HAP-1 (cell line): ENCODE results near the gene B3GLCT.
"Not testable (repeated sequence)": the region's sequence is repeated elsewhere in the genome, so short reads cannot be mapped to it uniquely, and the experiment has no call there.

Experiments used
- DNase-seq, 2 experiments: peaks; one replicate each; pipeline ENCODE4 v3.0.0-alpha.2; 2016 to 2020; ENCODE audit warnings: low spot score in 2 of 2
- H3K27me3 ChIP-seq: fragments of 250-450 bp; sonication (Bioruptor Pico); 2 replicates; pipeline ENCODE4 v1.5.1; 2020; ENCODE audit warnings: low read depth, mild to moderate bottlenecking, moderate library complexity
- H3K36me3 ChIP-seq: fragments of 250-450 bp; sonication (Bioruptor Pico); replicated peaks from 2 replicates; pipeline ENCODE4 v1.5.1; 2020; ENCODE audit warnings: mild to moderate bottlenecking
- H3K4me1 ChIP-seq: fragments of 250-450 bp; sonication (Bioruptor Pico); 2 replicates; pipeline ENCODE4 v1.5.1; 2020; ENCODE audit warnings: mild to moderate bottlenecking
- H3K4me3 ChIP-seq: fragments of 250-450 bp; sonication (Bioruptor Pico); 2 replicates; pipeline ENCODE4 v1.5.1; 2020; ENCODE audit warnings: mild to moderate bottlenecking, moderate library complexity
- H3K9me3 ChIP-seq: fragments of 250-450 bp; sonication (Bioruptor Pico); 2 replicates; pipeline ENCODE4 v1.5.1; 2020; ENCODE audit warnings: mild to moderate bottlenecking, moderate library complexity
- in situ Hi-C: fragments of 300-500 bp; cut with MboI; formaldehyde crosslinking; loops from 3 replicates; pipeline ENCODE4 v1.14.3; 2020; ENCODE audit warnings: low sequenced_read_pairs, inconsistent platforms, mixed read lengths

B3GLCT gene

GRCh38 chr13:31172535-31172934 lies 27.2 kb upstream of the B3GLCT start:
- DNase-seq, result peak in 1 of 2 experiments; percentile 17
- in situ Hi-C loops, result no loop called here
- H3K36me3 ChIP-seq, result no peaks in the 10 kb centered on the region

GRCh38 chr13:31174018-31174417 lies 25.8 kb upstream of the B3GLCT start:
- DNase-seq, result no peak
- no peak overlapping the region for H3K4me3 ChIP-seq
- no peaks in the 10 kb centered on the region for H3K9me3 ChIP-seq
- H3K4me1 ChIP-seq, result peaks cover 5% of the 10 kb centered on the region; the same call in 1 of the 2 replicates
- H3K27me3 ChIP-seq, result no peaks in the 10 kb centered on the region
- in situ Hi-C loops, result no loop called here
- H3K36me3 ChIP-seq, result no peaks in the 10 kb centered on the region

More at GRCh38 chr13:31172535-31172934, 27.2 kb upstream of the B3GLCT start:
- H3K4me1 ChIP-seq, result peaks cover 5% of the 10 kb centered on the region
- no peak overlapping the region for H3K4me3 ChIP-seq
- no peaks in the 10 kb centered on the region for H3K9me3 ChIP-seq
- H3K27me3 ChIP-seq, result no peaks in the 10 kb centered on the region

- Histone ChIP-seq H3K27me3 (no peaks in the 10 kb centered on the region), H3K4me1 (peaks cover 5% of the 10 kb centered on the region; the same call in 1 of the 2 replicates), H3K36me3 (no peaks in the 10 kb centered on the region), H3K4me3 (no peak overlapping the region), H3K9me3 (no peaks in the 10 kb centered on the region)
- in situ Hi-C loops, result no loop called here
- no peak for DNase-seq
Observed at GRCh38 chr13:31175847-31176532, 23.8 kb upstream of the B3GLCT start.

GRCh38 chr13:31177813-31178495 lies 21.8 kb upstream of the B3GLCT start:
- H3K4me3 ChIP-seq, H3K4me1 ChIP-seq, H3K27me3 ChIP-seq, in situ Hi-C loops, H3K9me3 ChIP-seq, DNase-seq, H3K36me3 ChIP-seq: not testable (repeated sequence)

GRCh38 chr13:31179241-31179640 lies 20.5 kb upstream of the B3GLCT start:
- Histone ChIP-seq H3K36me3 (no peaks in the 10 kb centered on the region), H3K4me1 (peaks cover 2% of the 10 kb centered on the region; the same call in 1 of the 2 replicates), H3K4me3 (no peak overlapping the region), H3K9me3 (no peaks in the 10 kb centered on the region), H3K27me3 (no peaks in the 10 kb centered on the region)
- in situ Hi-C loops, result no loop called here
- DNase-seq, result no peak

- no peaks in the 10 kb centered on the region for H3K9me3 ChIP-seq
- H3K4me3 ChIP-seq, result no peak overlapping the region
- H3K4me1 ChIP-seq, result peaks cover 2% of the 10 kb centered on the region; the same call in 1 of the 2 replicates
- DNase-seq, result no peak
- no peaks in the 10 kb centered on the region for H3K36me3 ChIP-seq
- no peaks in the 10 kb centered on the region for H3K27me3 ChIP-seq
- in situ Hi-C loops, result no loop called here
Observed at GRCh38 chr13:31179754-31180153, 20.0 kb upstream of the B3GLCT start.

GRCh38 chr13:31182987-31183386 lies 16.8 kb upstream of the B3GLCT start:
- in situ Hi-C loops, result no loop called here
- no peak for DNase-seq
- H3K36me3 ChIP-seq, result no peaks in the 10 kb centered on the region
- no peak overlapping the region for H3K4me3 ChIP-seq
- peaks cover 3% of the 10 kb centered on the region; the same call in 1 of the 2 replicates for H3K4me1 ChIP-seq
- no peaks in the 10 kb centered on the region for H3K27me3 ChIP-seq
- no peaks in the 10 kb centered on the region for H3K9me3 ChIP-seq

GRCh38 chr13:31184451-31184850 lies 15.3 kb upstream of the B3GLCT start:
- H3K9me3 ChIP-seq, result no peaks in the 10 kb centered on the region
- no peaks in the 10 kb centered on the region for H3K36me3 ChIP-seq
- H3K4me3 ChIP-seq, result no peak overlapping the region
- no peak for DNase-seq
- peaks cover 3% of the 10 kb centered on the region; the same call in 1 of the 2 replicates for H3K4me1 ChIP-seq
- in situ Hi-C loops, result no loop called here
- H3K27me3 ChIP-seq, result no peaks in the 10 kb centered on the region

- in situ Hi-C loops, result no loop called here
- Histone ChIP-seq H3K4me1 (peaks cover 3% of the 10 kb centered on the region; the same call in 1 of the 2 replicates), H3K4me3 (no peak overlapping the region), H3K36me3 (no peaks in the 10 kb centered on the region), H3K9me3 (no peaks in the 10 kb centered on the region), H3K27me3 (no peaks in the 10 kb centered on the region)
- DNase-seq, result no peak
Observed at GRCh38 chr13:31184981-31185645, 14.7 kb upstream of the B3GLCT start.

- no peaks in the 10 kb centered on the region for H3K4me1 ChIP-seq
- no peaks in the 10 kb centered on the region for H3K27me3 ChIP-seq
- in situ Hi-C loops, result no loop called here
- no peaks in the 10 kb centered on the region for H3K9me3 ChIP-seq
- no peak for DNase-seq
- H3K36me3 ChIP-seq, result no peaks in the 10 kb centered on the region
- no peak overlapping the region for H3K4me3 ChIP-seq
Observed at GRCh38 chr13:31191748-31192147, 8.0 kb upstream of the B3GLCT start.

GRCh38 chr13:31192306-31192705 lies 7.5 kb upstream of the B3GLCT start:
- Histone ChIP-seq H3K36me3 (no peaks in the 10 kb centered on the region), H3K27me3 (no peaks in the 10 kb centered on the region), H3K9me3 (no peaks in the 10 kb centered on the region), H3K4me3 (no peak overlapping the region), H3K4me1 (no peaks in the 10 kb centered on the region)
- in situ Hi-C loops, result no loop called here
- DNase-seq, result no peak

- Histone ChIP-seq H3K36me3 (no peaks in the 10 kb centered on the region), H3K4me1 (peaks cover 4% of the 10 kb centered on the region), H3K9me3 (no peaks in the 10 kb centered on the region), H3K4me3 (no peak overlapping the region), H3K27me3 (no peaks in the 10 kb centered on the region)
- in situ Hi-C loops, result no loop called here
- no peak for DNase-seq
Observed at GRCh38 chr13:31195616-31196015, 4.2 kb upstream of the B3GLCT start.

GRCh38 chr13:31196992-31197391 lies 2.8 kb upstream of the B3GLCT start:
- in situ Hi-C loops, result no loop called here
- Histone ChIP-seq H3K36me3 (no peaks in the 10 kb centered on the region), H3K4me1 (peaks cover 6% of the 10 kb centered on the region), H3K9me3 (no peaks in the 10 kb centered on the region), H3K27me3 (no peaks in the 10 kb centered on the region), H3K4me3 (no peak overlapping the region)
- DNase-seq, result no peak

- H3K4me1 ChIP-seq, result peaks cover 6% of the 10 kb centered on the region
- H3K36me3 ChIP-seq, result no peaks in the 10 kb centered on the region
- DNase-seq, result no peak
- H3K27me3 ChIP-seq, result no peaks in the 10 kb centered on the region
- in situ Hi-C loops, result no loop called here
- H3K9me3 ChIP-seq, result no peaks in the 10 kb centered on the region
- H3K4me3 ChIP-seq, result no peak overlapping the region
Observed at GRCh38 chr13:31198519-31198918, 1.3 kb upstream of the B3GLCT start.
